A673 (cell line): ENCODE results near the gene BID. TPM values are rescaled to one million over a fixed set of nuclear protein-coding genes. Genes with fewer than 3 reads are reported as not detected.

Source experiments
- BruUV-seq: library from RNA; stranded (reverse); fragments of 400-500 nt; replicated peaks from 2 replicates; lab custom pipeline; 2021; lab: Mats Ljungman, UMichigan
- CTCF ChIA-PET: fragments of 300-600 bp; sonication (Branson Sonifier 250); formaldehyde crosslinking; loops from one replicate; lab custom pipeline; 2022; ENCODE audit warnings: antibody characterized with exemption; lab: Charles Lee
- POLR2A ChIA-PET: fragments of 300-600 bp; sonication (Branson Sonifier 250); formaldehyde crosslinking; loops from one replicate; lab custom pipeline; 2022; ENCODE audit warnings: antibody characterized with exemption; ENCODE audit not compliant: low non-redundant PET; lab: Charles Lee
- DNase-seq: peaks from one replicate; pipeline ENCODE4 v3.0.0-alpha.2; 2015; ENCODE audit warnings: low spot score
- H3K27ac ChIP-seq: fragments of 200-600 bp; sonication (generic); 2 replicates; pipeline ENCODE4 v1.5.1; 2016; ENCODE audit warnings: mixed run types, low read depth, mild to moderate bottlenecking, mixed read lengths, antibody characterized with exemption, low read length; ENCODE audit not compliant: poor library complexity, severe bottlenecking
- H3K27me3 ChIP-seq: fragments of 200-600 bp; sonication (generic); replicated peaks from 2 replicates; pipeline ENCODE4 v1.6.1; 2017; ENCODE audit warnings: mixed run types, low read depth, mild to moderate bottlenecking, mixed read lengths, antibody characterized with exemption, low read length; ENCODE audit not compliant: insufficient read depth, poor library complexity
- H3K36me3 ChIP-seq: fragments of 200-600 bp; sonication (generic); 2 replicates; pipeline ENCODE4 v1.6.1; 2016; ENCODE audit warnings: mixed run types, mild to moderate bottlenecking, mixed read lengths, antibody characterized with exemption, low read length; ENCODE audit not compliant: insufficient read depth, poor library complexity, severe bottlenecking
- H3K4me1 ChIP-seq: fragments of 200-600 bp; sonication (generic); 2 replicates; pipeline ENCODE4 v1.6.1; 2017; ENCODE audit warnings: mixed run types, mild to moderate bottlenecking, mixed read lengths, antibody characterized with exemption, low read length; ENCODE audit not compliant: insufficient read depth, poor library complexity, severe bottlenecking
- H3K4me3 ChIP-seq: fragments of 200-600 bp; sonication (generic); 2 replicates; pipeline ENCODE4 v1.5.1; 2016; ENCODE audit warnings: low read depth, mixed run types, mild to moderate bottlenecking, mixed read lengths, low read length; ENCODE audit not compliant: poor library complexity, severe bottlenecking
- H3K9me3 ChIP-seq: fragments of 200-600 bp; sonication (generic); 2 replicates; pipeline ENCODE4 v1.6.1; 2016; ENCODE audit warnings: mixed run types, low read depth, mild to moderate bottlenecking, mixed read lengths, antibody characterized with exemption, low read length; ENCODE audit not compliant: poor library complexity, severe bottlenecking
- EZH2 ChIP-seq: fragments of 200-600 bp; sonication (generic); IDR thresholded peaks from 2 replicates; pipeline ENCODE4 v1.6.1; 2017; ENCODE audit warnings: borderline replicate concordance, low read depth, mild to moderate bottlenecking, mixed read lengths, antibody characterized with exemption, low read length; ENCODE audit not compliant: poor library complexity, severe bottlenecking
- intact Hi-C: fragments of 100-400 bp; cut with micrococcal nuclease; formaldehyde crosslinking; loops from one replicate; pipeline ENCODE4 v1.10.0; 2022; ENCODE audit not compliant: unreplicated experiment
- total RNA-seq: library from RNA; stranded (reverse); gene quantifications from 2 replicates; pipeline ENCODE4 v1.2.3, GENCODE V29; 2021
- TF ChIP-seq, protein P1 (sequence below): fragments of 300-800, 200-600 bp; sonication (generic); conservative IDR thresholded peaks from 2 replicates; pipeline ENCODE4 v1.5.1; 2017; ENCODE audit warnings: low read depth, mild to moderate bottlenecking, antibody characterized with exemption, low read length, moderate library complexity, mixed read lengths

The BID gene
- total RNA-seq, 1 experiment from 2014 or later = 74.6 TPM

- no peak for DNase-seq
- Histone ChIP-seq H3K36me3 (no peaks in the 10 kb centered on the region), H3K4me3 (no peak overlapping the region), H3K4me1 (peaks cover 4% of the 10 kb centered on the region), H3K27me3 (no peaks in the 10 kb centered on the region), H3K9me3 (no peaks in the 10 kb centered on the region), H3K27ac (no peak overlapping the region)
- ChIA-PET POLR2A (no interaction called here), CTCF (no interaction called here)
- BruUV-seq = no TSS peak
- TF ChIP-seq, protein P1, sequence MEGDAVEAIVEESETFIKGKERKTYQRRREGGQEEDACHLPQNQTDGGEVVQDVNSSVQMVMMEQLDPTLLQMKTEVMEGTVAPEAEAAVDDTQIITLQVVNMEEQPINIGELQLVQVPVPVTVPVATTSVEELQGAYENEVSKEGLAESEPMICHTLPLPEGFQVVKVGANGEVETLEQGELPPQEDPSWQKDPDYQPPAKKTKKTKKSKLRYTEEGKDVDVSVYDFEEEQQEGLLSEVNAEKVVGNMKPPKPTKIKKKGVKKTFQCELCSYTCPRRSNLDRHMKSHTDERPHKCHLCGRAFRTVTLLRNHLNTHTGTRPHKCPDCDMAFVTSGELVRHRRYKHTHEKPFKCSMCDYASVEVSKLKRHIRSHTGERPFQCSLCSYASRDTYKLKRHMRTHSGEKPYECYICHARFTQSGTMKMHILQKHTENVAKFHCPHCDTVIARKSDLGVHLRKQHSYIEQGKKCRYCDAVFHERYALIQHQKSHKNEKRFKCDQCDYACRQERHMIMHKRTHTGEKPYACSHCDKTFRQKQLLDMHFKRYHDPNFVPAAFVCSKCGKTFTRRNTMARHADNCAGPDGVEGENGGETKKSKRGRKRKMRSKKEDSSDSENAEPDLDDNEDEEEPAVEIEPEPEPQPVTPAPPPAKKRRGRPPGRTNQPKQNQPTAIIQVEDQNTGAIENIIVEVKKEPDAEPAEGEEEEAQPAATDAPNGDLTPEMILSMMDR = no peak
- intact Hi-C loops = no loop called here
These were observed 61.8 kb downstream of the BID start for GRCh38 chr22:17712441-17712840.

- CTCF ChIA-PET = no interaction called here
- intact Hi-C loops = no loop called here
These were observed 64.2 kb downstream of the BID start for GRCh38 chr22:17710023-17710422.

GRCh38 chr22:17707526-17707925, 66.7 kb downstream of the BID start:
- Histone ChIP-seq H3K9me3 (no peaks in the 10 kb centered on the region), H3K27me3 (no peaks in the 10 kb centered on the region), H3K27ac (peak overlapping the region; percentile 75), H3K4me1 (peaks cover 18% of the 10 kb centered on the region), H3K36me3 (no peaks in the 10 kb centered on the region), H3K4me3 (peak overlapping the region; percentile 24)
- CTCF ChIA-PET = no interaction called here
- no TSS peak for BruUV-seq
- intact Hi-C loops = loop anchor here (5.0 kb wide), 2 partner anchors 65 to 130 kb away; no protein-coding TSS in a partner anchor
- no peak for TF ChIP-seq EZH2
- TF ChIP-seq, protein P1 = no peak
- DNase-seq = peak; percentile 51
- POLR2A ChIA-PET = no interaction called here

More at GRCh38 chr22:17710023-17710422, 64.2 kb downstream of the BID start:
- Histone ChIP-seq H3K9me3 (no peaks in the 10 kb centered on the region), H3K4me3 (no peak overlapping the region), H3K27me3 (no peaks in the 10 kb centered on the region), H3K27ac (no peak overlapping the region), H3K4me1 (peaks cover 18% of the 10 kb centered on the region), H3K36me3 (no peaks in the 10 kb centered on the region)
- no peak for TF ChIP-seq EZH2
- TF ChIP-seq, protein P1 = no peak
- no TSS peak for BruUV-seq
- POLR2A ChIA-PET = no interaction called here
- DNase-seq = no peak
